Omental fat pad (tissue), 4 donors: ENCODE data around the gene FA2H. TPM values are rescaled to one million over a fixed set of nuclear protein-coding genes. Genes with fewer than 3 reads are reported as not detected.

ENCODE experiments used
- ATAC-seq: fragments of 150-250 bp; one replicate; pipeline ENCODE4 v1.9.1; 2016; ENCODE audit warnings: mild to moderate bottlenecking, moderate library complexity; ENCODE audit not compliant: low FRiP score
- DNase-seq: peaks from one replicate; pipeline ENCODE4 v3.0.0-alpha.2; 2019; ENCODE audit warnings: low spot score
- CTCF ChIP-seq, 3 donors: fragments of 450-650 bp; IDR thresholded peaks; one replicate each; pipeline ENCODE4 v1.5.1; 2016 to 2017; ENCODE audit warnings: antibody characterized with exemption in 3 of 3, mild to moderate bottlenecking in 3 of 3, moderate library complexity in 2 of 3
- total RNA-seq, 4 donors: library from RNA; depleted of rRNA; stranded (reverse); fragments of >200 nt; gene quantifications; one replicate each; pipeline ENCODE4 v1.1.0, GENCODE V29; 2016

The FA2H gene
- total RNA-seq, 4 donors from 2014 or later, result not detected

GRCh38 chr16:74778646-74779045 lies 4.0 kb upstream of the FA2H start:
- no peak for TF ChIP-seq CTCF (IDR thresholded peaks at IDR 0.05)
- no peak for DNase-seq
- no peak for ATAC-seq

GRCh38 chr16:74776926-74777325 lies 2.3 kb upstream of the FA2H start:
- ATAC-seq (no peak), DNase-seq (no peak)
- no peak for TF ChIP-seq CTCF (IDR thresholded peaks at IDR 0.05)

- ATAC-seq (no peak), DNase-seq (no peak)
- no peak for TF ChIP-seq CTCF (IDR thresholded peaks at IDR 0.05)
Measured at GRCh38 chr16:74775255-74775654, 635 bp upstream of the FA2H start.

GRCh38 chr16:74773446-74774222 lies 986 bp downstream of the FA2H start:
- ATAC-seq (no peak), DNase-seq (no peak)
- TF ChIP-seq CTCF (IDR thresholded peaks at IDR 0.05), result no peak

- no peak for DNase-seq
- no peak for TF ChIP-seq CTCF (IDR thresholded peaks at IDR 0.05)
Measured at GRCh38 chr16:74771656-74772315, 2.8 kb downstream of the FA2H start.

GRCh38 chr16:74770831-74771526 lies 3.6 kb downstream of the FA2H start:
- DNase-seq (no peak), ATAC-seq (no peak)
- TF ChIP-seq CTCF (IDR thresholded peaks at IDR 0.05), result no peak

More at GRCh38 chr16:74771656-74772315, 2.8 kb downstream of the FA2H start:
- ATAC-seq, result no peak
